Spinal cord (tissue), 10 donors: ENCODE data around the gene OTOS. TPM values are rescaled to one million over a fixed set of nuclear protein-coding genes. Genes with fewer than 3 reads are reported as not detected.
A peak's percentile ranks its signal among the peaks of the same experiment; 100 is the strongest.

ENCODE experiments used
- DNase-seq, 6 donors: peaks; one replicate each; pipeline versions ENCODE4 v3.0.0 to v3.0.0-alpha.2; 2013 to 2015; ENCODE audit warnings: low spot score in 6 of 6, low read depth in 4 of 6
- H3K27ac ChIP-seq: one replicate; pipeline ENCODE4 v1.5.1; 2013; ENCODE audit warnings: low read depth, low read length, control low read depth
- H3K27me3 ChIP-seq: one replicate; pipeline ENCODE4 v1.6.1; 2013; ENCODE audit warnings: low read length; ENCODE audit not compliant: control insufficient read depth, insufficient read depth
- H3K36me3 ChIP-seq: one replicate; pipeline ENCODE4 v1.6.1; 2013; ENCODE audit warnings: low read length; ENCODE audit not compliant: control insufficient read depth, insufficient read depth
- H3K4me1 ChIP-seq: one replicate; pipeline ENCODE4 v1.6.1; 2013; ENCODE audit warnings: low read length; ENCODE audit not compliant: control insufficient read depth, insufficient read depth
- H3K4me3 ChIP-seq: one replicate; pipeline ENCODE4 v1.5.1; 2013; ENCODE audit warnings: low read depth, low read length, control low read depth
- H3K9me3 ChIP-seq: one replicate; pipeline ENCODE4 v1.6.1; 2013; ENCODE audit warnings: low read length; ENCODE audit not compliant: control insufficient read depth, insufficient read depth
- WGBS: methylation state at CpG from one replicate; pipeline ENCODE4 v1.1.5; 2013; ENCODE audit warnings: missing lambda C conversion rate; ENCODE audit not compliant: insufficient coverage; 5-methylcytosine and 5-hydroxymethylcytosine counted together
- long read RNA-seq, 4 donors: transcript quantifications; one replicate each; lab custom pipeline, GENCODE V29; 2026
- polyA plus RNA-seq, 2 donors: library from polyadenylated mRNA; unstranded; fragments of 120-200 nt; gene quantifications; one replicate each; pipeline ENCODE4 v1.2.1, GENCODE V29; 2013; ENCODE audit not compliant: insufficient read length in 2 of 2
- total RNA-seq, 2 donors: library from RNA; depleted of rRNA in 1 of 2; stranded (reverse); fragments of 120-200 nt in 1 of 2; fragments of >200 nt in 1 of 2; gene quantifications; one replicate each; pipeline versions ENCODE4 v1.2.3 to v1.2.4, GENCODE V29; 2013 to 2014
- donor health status: healthy.

Gene OTOS
- under 1 TPM in 1 of 2 donors, not detected in 1; 0.55 TPM for total RNA-seq
- under 1 TPM in 1 of 2 donors, not detected in 1; 0.39 TPM for polyA plus RNA-seq
- long read RNA-seq, donor 1 = 0 reads
- long read RNA-seq, donor 2, partial matches to known transcripts = 0 of 1 reads
- long read RNA-seq, donor 2, other reads (novel, unspliced or antisense) = 0 of 1 reads
- long read RNA-seq, donor 3 = 0 reads
- long read RNA-seq, donor 4 = 0 reads

GRCh38 chr2:240140511-240140910 lies at the start of gene OTOS:
OTOS (minus strand) TSS chr2:240140658; CDS start chr2:240140326, 332 bp downstream.
- DNase-seq = peak in 1 of 6 donors; percentile 36
- Histone ChIP-seq H3K4me1 (peaks cover 40% of the 10 kb centered on the region), H3K27me3 (no peaks in the 10 kb centered on the region), H3K36me3 (no peaks in the 10 kb centered on the region), H3K9me3 (no peaks in the 10 kb centered on the region), H3K4me3 (no peak within 1 kb of the TSS), H3K27ac (no peak within 1 kb of the TSS)
- WGBS = 32% methylated on average over 5 of the region's 5 CpGs

- Histone ChIP-seq H3K4me3 (no peak overlapping the region), H3K9me3 (no peaks in the 10 kb centered on the region), H3K4me1 (no peaks in the 10 kb centered on the region), H3K27me3 (no peaks in the 10 kb centered on the region), H3K36me3 (no peaks in the 10 kb centered on the region), H3K27ac (no peak overlapping the region)
- DNase-seq = no peak
- WGBS = 92% methylated on average over 4 of the region's 4 CpGs
Measured at GRCh38 chr2:240189686-240190085, 49.2 kb upstream of the OTOS start.

GRCh38 chr2:240187989-240188590 lies 47.6 kb upstream of the OTOS start:
- H3K4me3 ChIP-seq = no peak overlapping the region
- no peaks in the 10 kb centered on the region for H3K9me3 ChIP-seq
- no peak for DNase-seq
- 92% methylated on average over 8 of the region's 10 CpGs for WGBS
- H3K36me3 ChIP-seq = no peaks in the 10 kb centered on the region
- H3K4me1 ChIP-seq = no peaks in the 10 kb centered on the region
- no peak overlapping the region for H3K27ac ChIP-seq
- H3K27me3 ChIP-seq = no peaks in the 10 kb centered on the region

GRCh38 chr2:240186191-240186725 lies 45.8 kb upstream of the OTOS start:
- WGBS = 93% methylated on average over 3 of the region's 7 CpGs
- H3K4me1 ChIP-seq = no peaks in the 10 kb centered on the region
- H3K9me3 ChIP-seq = no peaks in the 10 kb centered on the region
- H3K27me3 ChIP-seq = no peaks in the 10 kb centered on the region
- H3K27ac ChIP-seq = no peak overlapping the region
- no peak overlapping the region for H3K4me3 ChIP-seq
- no peak for DNase-seq
- no peaks in the 10 kb centered on the region for H3K36me3 ChIP-seq

- 64% methylated on average over 1 of the region's 3 CpGs for WGBS
- no peaks in the 10 kb centered on the region for H3K9me3 ChIP-seq
Measured at GRCh38 chr2:240184656-240185055, 44.2 kb upstream of the OTOS start.

GRCh38 chr2:240183875-240184590 lies 43.6 kb upstream of the OTOS start:
- no peaks in the 10 kb centered on the region for H3K36me3 ChIP-seq
- no peak overlapping the region for H3K4me3 ChIP-seq
- H3K4me1 ChIP-seq = no peaks in the 10 kb centered on the region
- no peak overlapping the region for H3K27ac ChIP-seq
- H3K9me3 ChIP-seq = no peaks in the 10 kb centered on the region
- no peak for DNase-seq
- WGBS = 86% methylated on average over 10 of the region's 13 CpGs
- H3K27me3 ChIP-seq = no peaks in the 10 kb centered on the region

More at GRCh38 chr2:240184656-240185055, 44.2 kb upstream of the OTOS start:
- no peak overlapping the region for H3K4me3 ChIP-seq
- no peak overlapping the region for H3K27ac ChIP-seq
- H3K4me1 ChIP-seq = no peaks in the 10 kb centered on the region
- no peaks in the 10 kb centered on the region for H3K36me3 ChIP-seq
- DNase-seq = no peak
- no peaks in the 10 kb centered on the region for H3K27me3 ChIP-seq

- H3K9me3 ChIP-seq = no peaks in the 10 kb centered on the region
- no peaks in the 10 kb centered on the region for H3K27me3 ChIP-seq
- no peaks in the 10 kb centered on the region for H3K4me1 ChIP-seq
- DNase-seq = no peak
- no peak overlapping the region for H3K4me3 ChIP-seq
- no peaks in the 10 kb centered on the region for H3K36me3 ChIP-seq
- H3K27ac ChIP-seq = no peak overlapping the region
- 82% methylated on average over 19 of the region's 22 CpGs for WGBS
Measured at GRCh38 chr2:240183006-240183874, 42.8 kb upstream of the OTOS start.

GRCh38 chr2:240182476-240182875 lies 42.0 kb upstream of the OTOS start:
- H3K27ac ChIP-seq = no peak overlapping the region
- H3K4me1 ChIP-seq = no peaks in the 10 kb centered on the region
- H3K9me3 ChIP-seq = no peaks in the 10 kb centered on the region
- 86% methylated on average over 4 of the region's 4 CpGs for WGBS
- H3K36me3 ChIP-seq = no peaks in the 10 kb centered on the region
- DNase-seq = no peak
- H3K27me3 ChIP-seq = no peaks in the 10 kb centered on the region
- no peak overlapping the region for H3K4me3 ChIP-seq

GRCh38 chr2:240182001-240182400 lies 41.5 kb upstream of the OTOS start:
- DNase-seq = no peak
- H3K4me3 ChIP-seq = no peak overlapping the region
- H3K27ac ChIP-seq = no peak overlapping the region
- H3K36me3 ChIP-seq = no peaks in the 10 kb centered on the region
- H3K9me3 ChIP-seq = no peaks in the 10 kb centered on the region
- H3K4me1 ChIP-seq = no peaks in the 10 kb centered on the region
- H3K27me3 ChIP-seq = no peaks in the 10 kb centered on the region
- 97% methylated on average over 5 of the region's 5 CpGs for WGBS
